HG03135 (cell line): ENCODE results near the gene SEC23IP.

Experiments used
- ATAC-seq: cut with Tn5 transposase; IDR thresholded peaks from one replicate; pipeline ENCODE4 v1.9.1; 2021; ENCODE audit warnings: mild to moderate bottlenecking, moderate library complexity; ENCODE audit not compliant: unreplicated experiment

Gene SEC23IP

GRCh38 chr10:119932631-119933030, 40.1 kb downstream of the SEC23IP start:
- ATAC-seq = no peak

GRCh38 chr10:119933179-119933578, 40.6 kb downstream of the SEC23IP start:
- ATAC-seq = no peak

DNA sequence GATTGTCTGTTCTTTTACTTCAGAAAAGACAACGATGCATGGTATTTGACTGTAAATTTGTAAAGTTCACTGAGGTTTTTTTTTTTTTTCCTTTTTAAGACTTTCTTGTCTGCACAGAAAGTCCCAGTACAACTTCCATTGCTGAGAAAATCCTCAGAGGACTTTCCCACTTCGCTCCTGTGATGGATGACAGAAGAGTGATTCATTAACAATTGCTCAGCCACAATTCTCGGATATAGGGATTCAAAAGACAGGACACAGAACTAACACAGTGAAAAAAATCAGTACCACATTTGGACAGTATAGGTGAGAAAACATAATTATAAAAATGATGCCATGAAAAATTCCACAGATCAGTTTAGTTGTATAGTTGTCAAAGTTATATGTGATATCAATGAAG, 48.0 kb downstream of the SEC23IP start:
- ATAC-seq = no peak

GRCh38 chr10:119942973-119943372, 50.4 kb downstream of the SEC23IP start:
- ATAC-seq = no peak

DNA sequence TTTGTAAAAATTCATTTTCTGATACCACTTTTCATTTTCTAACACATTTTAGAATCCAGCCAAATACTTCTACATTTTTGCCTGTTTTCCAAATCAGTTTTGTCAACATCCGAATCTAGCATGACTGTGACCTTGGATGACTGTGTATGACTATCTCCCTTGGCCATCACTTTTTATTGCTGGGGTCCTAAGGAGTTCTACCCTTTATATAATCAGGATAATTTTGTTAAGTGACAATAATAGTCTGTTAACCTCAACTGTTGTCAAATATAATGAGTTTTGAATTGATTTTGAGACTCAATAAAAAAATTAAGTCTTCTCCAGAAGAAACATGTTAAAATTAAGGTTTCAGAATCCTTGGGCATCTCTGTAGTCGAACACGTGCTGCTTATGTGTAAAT, 53.3 kb downstream of the SEC23IP start:
- no peak for ATAC-seq

GRCh38 chr10:119947300-119947699, 54.8 kb downstream of the SEC23IP start:
- ATAC-seq = no peak

DNA sequence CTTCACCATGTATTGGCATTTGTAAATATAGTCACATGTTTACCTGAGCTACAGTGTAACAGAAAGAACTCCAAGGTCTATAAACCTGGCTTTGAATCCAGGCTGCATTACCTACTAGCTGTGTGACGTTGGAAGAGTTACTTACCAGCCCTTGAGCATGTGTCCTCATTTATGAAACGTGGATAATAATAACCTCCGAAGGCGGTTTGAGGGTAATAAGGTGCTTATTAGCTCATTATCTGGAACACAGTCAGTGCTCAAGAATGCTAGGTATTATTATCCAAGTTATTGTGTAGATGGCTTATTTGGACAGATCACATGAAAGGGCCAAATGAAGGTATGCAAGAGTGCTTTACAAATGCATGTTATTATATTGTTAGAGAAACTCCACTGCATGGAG, 64.9 kb downstream of the SEC23IP start:
- ATAC-seq = no peak

DNA sequence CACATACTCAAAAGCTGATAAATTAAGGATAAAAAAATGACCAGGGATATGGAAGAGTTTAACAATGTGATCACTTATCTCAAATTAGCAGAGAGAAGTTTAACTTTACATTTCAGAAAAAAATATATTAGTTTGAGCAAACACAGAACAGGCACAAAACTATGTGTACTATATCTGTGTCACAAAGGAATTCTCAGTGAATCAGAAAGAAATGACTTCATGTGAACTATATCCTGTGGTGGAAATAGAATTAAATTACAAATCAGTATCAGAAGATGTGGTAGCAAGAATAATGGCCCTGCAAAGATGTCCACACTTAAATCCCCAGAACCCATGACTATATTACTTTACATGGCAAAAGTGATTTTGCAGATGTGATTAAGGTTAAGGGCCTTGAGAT, 70.3 kb downstream of the SEC23IP start:
- ATAC-seq = no peak

- no peak for ATAC-seq
Observed at GRCh38 chr10:119967066-119967465, 74.5 kb downstream of the SEC23IP start.

GRCh38 chr10:119969609-119970008, 77.1 kb downstream of the SEC23IP start:
- no peak for ATAC-seq

DNA sequence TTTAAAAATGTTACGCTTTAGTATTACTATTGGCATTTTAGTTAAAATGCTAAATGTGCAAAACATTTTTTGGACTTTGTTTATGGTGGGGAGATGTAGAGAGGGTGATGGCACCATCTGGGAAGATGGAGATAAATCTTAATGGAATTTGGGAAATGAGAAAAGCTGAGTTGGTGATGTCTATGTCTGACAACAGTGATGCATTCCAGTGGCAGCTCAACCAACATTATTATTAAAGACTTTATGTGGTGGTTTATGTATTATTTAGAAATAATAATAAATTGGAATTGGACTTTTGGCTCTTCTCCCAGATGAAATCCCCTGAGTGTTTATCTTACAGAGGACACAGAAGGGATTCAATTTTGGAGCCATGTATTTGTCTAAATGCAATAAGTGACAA, 77.6 kb downstream of the SEC23IP start:
- ATAC-seq = no peak

- no peak for ATAC-seq
Observed at GRCh38 chr10:119970963-119971362, 78.4 kb downstream of the SEC23IP start.

GRCh38 chr10:119973281-119973680, 80.8 kb downstream of the SEC23IP start:
- ATAC-seq = no peak

GRCh38 chr10:119976421-119976820, 83.9 kb downstream of the SEC23IP start:
- ATAC-seq = no peak

- no peak for ATAC-seq
Observed at GRCh38 chr10:119980956-119981750, 88.6 kb downstream of the SEC23IP start.

- no peak for ATAC-seq
Observed at GRCh38 chr10:119981826-119982225, 89.3 kb downstream of the SEC23IP start.

DNA sequence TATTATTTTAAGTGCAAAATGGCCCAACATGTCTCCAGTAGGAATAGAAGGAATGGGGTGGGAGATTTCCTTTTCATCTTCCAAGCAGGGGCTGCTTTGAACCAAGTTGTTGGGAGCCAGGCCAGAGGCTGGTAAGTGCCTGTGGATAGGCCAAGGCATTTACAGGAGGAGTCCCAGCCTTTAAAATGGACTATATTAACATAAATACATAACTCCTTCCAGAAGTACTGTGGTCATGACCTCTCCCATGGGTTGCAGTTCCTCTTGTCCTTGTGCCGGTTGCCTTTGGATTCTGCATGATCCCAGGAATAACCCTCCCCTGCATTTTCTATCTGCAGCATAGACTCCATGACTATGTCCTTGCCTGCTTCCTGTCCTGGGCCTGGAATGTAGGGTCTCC, 95.8 kb downstream of the SEC23IP start:
- no peak for ATAC-seq

- ATAC-seq = no peak
Observed at GRCh38 chr10:119989966-119990365, 97.4 kb downstream of the SEC23IP start.

DNA sequence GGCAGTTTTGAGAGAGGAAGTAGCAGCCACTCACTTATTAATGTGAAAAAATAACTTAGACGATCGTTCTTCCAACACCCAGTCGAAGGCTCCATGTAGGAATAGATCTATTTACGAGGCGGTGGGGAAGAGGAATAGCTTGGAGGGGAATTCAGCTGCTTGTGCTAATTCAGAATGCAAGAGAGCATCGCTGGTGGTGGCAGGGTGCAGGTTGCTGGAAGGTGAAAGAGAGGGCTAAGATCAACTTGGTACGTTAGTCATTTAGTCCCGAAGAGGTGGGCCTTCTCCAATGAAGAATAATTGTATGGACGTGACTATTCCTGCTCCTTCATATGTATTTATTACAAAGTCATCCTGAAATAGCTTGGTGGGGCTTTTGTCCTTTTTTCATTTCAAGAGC, 98.5 kb downstream of the SEC23IP start:
- no peak for ATAC-seq

DNA sequence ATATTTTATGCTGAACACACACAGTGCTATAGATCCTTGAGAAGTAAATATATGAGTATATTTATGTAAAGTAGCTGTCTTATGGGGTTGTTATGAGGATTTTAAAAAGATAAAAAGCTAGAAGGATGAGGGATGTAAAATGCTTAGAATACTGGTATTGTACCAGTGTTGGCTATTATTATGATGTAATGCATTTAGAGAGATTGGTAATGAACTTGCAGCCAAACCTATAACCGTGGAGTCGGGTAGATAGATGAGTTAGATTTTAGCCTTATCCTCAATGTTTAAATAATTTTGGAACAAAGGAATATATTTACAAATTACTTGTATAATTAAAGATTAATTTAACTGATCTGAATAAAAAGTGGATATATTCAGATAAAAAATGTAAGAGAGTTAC, 99.3 kb downstream of the SEC23IP start:
- ATAC-seq = no peak
